WERI-Rb-1 (cell line): ENCODE measurements around the gene ITGAV.

Experiments
- DNase-seq: peaks from one replicate; pipeline ENCODE4 v3.0.0-alpha.2; 2020
- H3K27ac ChIP-seq: fragments of 250-450 bp; sonication (Bioruptor Pico); 2 replicates; pipeline ENCODE4 v1.5.1; 2020; ENCODE audit warnings: mild to moderate bottlenecking, moderate library complexity
- H3K27me3 ChIP-seq: fragments of 250-450 bp; sonication (Bioruptor Pico); 2 replicates; pipeline ENCODE4 v1.5.1; 2021; ENCODE audit warnings: mild to moderate bottlenecking, low read depth, moderate library complexity; ENCODE audit not compliant: insufficient read depth, severe bottlenecking
- H3K36me3 ChIP-seq: fragments of 250-450 bp; sonication (Bioruptor Pico); 2 replicates; pipeline ENCODE4 v1.5.1; 2020; ENCODE audit warnings: mild to moderate bottlenecking, moderate library complexity
- H3K4me3 ChIP-seq: 2 replicates; pipeline ENCODE4 v1.5.1; 2011; ENCODE audit warnings: low read depth, mild to moderate bottlenecking, control low read depth, low read length
- H3K9me3 ChIP-seq: fragments of 250-450 bp; sonication (Bioruptor Pico); 2 replicates; pipeline ENCODE4 v1.5.1; 2021; ENCODE audit warnings: mild to moderate bottlenecking, moderate library complexity; ENCODE audit not compliant: severe bottlenecking
- TF ChIP-seq, protein P1 (sequence below): IDR thresholded peaks from 2 replicates; pipeline ENCODE4 v1.5.1; 2011; ENCODE audit warnings: low read depth, mild to moderate bottlenecking, control low read depth, inconsistent platforms, low read length

The ITGAV gene

DNA sequence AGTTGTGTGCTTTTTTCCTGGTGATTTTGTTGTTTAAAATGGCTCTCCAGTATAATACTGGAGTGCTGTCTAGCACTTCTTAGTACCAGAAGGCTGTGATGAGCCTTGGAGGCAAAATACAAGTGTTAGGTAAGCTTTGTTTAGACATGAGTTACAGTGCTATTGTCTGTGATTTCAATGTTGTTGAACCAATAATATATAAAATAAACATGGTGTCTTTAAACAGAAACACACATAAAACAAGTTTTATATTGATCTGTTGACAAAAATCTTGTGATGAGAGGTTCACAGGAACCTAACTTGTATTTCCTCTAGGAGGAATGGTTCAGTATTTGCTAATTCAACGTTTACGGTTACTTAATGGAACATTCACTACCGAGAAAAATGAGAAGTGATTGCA is 99.0 kb downstream of the ITGAV start:
- Histone ChIP-seq H3K9me3 (no peaks in the 10 kb centered on the region), H3K27me3 (no peaks in the 10 kb centered on the region), H3K27ac (no peak overlapping the region), H3K4me3 (no peak overlapping the region), H3K36me3 (no peaks in the 10 kb centered on the region)
- DNase-seq = no peak
- TF ChIP-seq, protein P1, sequence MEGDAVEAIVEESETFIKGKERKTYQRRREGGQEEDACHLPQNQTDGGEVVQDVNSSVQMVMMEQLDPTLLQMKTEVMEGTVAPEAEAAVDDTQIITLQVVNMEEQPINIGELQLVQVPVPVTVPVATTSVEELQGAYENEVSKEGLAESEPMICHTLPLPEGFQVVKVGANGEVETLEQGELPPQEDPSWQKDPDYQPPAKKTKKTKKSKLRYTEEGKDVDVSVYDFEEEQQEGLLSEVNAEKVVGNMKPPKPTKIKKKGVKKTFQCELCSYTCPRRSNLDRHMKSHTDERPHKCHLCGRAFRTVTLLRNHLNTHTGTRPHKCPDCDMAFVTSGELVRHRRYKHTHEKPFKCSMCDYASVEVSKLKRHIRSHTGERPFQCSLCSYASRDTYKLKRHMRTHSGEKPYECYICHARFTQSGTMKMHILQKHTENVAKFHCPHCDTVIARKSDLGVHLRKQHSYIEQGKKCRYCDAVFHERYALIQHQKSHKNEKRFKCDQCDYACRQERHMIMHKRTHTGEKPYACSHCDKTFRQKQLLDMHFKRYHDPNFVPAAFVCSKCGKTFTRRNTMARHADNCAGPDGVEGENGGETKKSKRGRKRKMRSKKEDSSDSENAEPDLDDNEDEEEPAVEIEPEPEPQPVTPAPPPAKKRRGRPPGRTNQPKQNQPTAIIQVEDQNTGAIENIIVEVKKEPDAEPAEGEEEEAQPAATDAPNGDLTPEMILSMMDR = no peak

DNA sequence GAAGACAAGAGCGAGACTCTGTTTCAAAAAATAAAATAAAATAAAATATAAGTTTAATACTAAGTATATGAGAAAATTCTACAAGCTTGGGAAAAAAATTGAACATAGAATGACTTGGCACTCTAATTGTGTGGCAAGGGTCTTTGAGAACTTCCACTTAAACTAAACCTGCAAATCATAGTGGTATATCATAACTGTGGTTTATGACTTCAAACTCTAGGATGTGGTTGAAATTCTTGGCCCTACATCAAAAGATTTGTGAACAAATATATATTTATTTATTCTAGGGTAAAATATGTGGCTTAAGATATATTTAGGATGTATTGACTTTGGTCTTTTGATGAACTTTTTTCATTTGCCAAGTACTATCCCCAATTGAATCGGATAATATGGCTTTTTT is 100.9 kb downstream of the ITGAV start:
- DNase-seq = no peak
- no peaks in the 10 kb centered on the region for H3K9me3 ChIP-seq
- H3K36me3 ChIP-seq = no peaks in the 10 kb centered on the region
- H3K27ac ChIP-seq = no peak overlapping the region
- no peak overlapping the region for H3K4me3 ChIP-seq
- TF ChIP-seq, protein P1 = no peak
- no peaks in the 10 kb centered on the region for H3K27me3 ChIP-seq

DNA sequence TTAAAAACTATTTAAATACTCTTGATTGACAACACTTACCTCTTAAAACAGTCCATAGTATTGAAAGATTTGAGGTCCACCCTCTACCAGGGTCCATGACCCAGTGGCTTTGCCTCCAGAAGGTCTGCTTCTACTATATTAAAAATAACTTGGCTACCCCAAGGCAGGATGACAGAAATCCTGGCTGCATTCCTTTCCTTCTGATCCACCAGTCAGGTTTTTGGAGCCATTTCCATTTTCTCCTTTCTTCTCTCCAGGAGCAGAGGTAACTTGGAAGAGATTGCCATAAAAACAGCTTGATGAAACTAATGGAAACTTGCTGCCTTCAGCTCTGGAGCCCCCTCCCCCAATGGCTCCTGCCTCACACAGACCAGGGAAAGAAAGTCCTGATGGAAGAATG is 101.4 kb downstream of the ITGAV start:
- TF ChIP-seq, protein P1 = no peak
- DNase-seq = no peak
- Histone ChIP-seq H3K4me3 (no peak overlapping the region), H3K9me3 (no peaks in the 10 kb centered on the region), H3K27ac (no peak overlapping the region), H3K27me3 (no peaks in the 10 kb centered on the region), H3K36me3 (no peaks in the 10 kb centered on the region)

DNA sequence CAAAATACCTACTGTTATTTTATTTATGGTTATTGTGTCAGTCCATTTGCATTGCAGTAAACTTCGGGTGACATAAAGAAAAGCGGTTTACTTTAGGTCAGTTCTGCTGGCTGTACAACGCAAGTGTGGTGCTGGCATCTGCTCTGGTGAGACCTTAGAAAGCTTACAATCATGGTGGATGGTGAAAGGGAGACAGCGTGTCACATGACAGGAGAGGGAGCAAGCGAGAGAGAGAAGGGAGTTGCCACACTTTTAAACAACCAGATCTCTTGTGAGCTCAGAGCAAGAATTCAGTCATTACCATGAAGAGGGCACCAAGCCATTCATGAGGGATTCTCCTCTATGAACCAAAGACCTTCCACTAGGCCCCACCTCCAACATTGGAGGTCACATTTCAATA is 102.0 kb downstream of the ITGAV start:
- no peak for DNase-seq
- Histone ChIP-seq H3K4me3 (no peak overlapping the region), H3K36me3 (no peaks in the 10 kb centered on the region), H3K27ac (no peak overlapping the region), H3K9me3 (no peaks in the 10 kb centered on the region), H3K27me3 (no peaks in the 10 kb centered on the region)
- TF ChIP-seq, protein P1 = no peak

DNA sequence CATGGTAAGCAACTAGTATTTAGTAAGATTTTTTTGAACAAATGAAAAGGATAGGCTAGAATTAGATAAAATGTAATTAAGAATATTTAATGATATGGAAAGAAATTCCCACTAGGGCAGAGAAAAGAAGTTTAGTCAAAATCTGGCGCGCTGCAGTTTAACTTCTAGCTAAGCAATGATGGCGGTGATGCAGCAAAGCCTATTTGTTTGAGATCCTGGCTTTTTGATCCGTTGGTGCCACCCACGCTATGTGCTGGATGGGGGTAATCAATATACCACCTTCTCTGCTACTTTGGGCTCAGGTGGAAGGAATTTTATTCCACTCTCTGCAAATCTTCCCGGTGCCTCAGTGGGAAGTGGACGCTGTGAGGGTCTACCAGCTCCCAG is 103.6 kb downstream of the ITGAV start:
- no peak for DNase-seq
- TF ChIP-seq, protein P1 = no peak
- peak overlapping the region; percentile 63 for H3K4me3 ChIP-seq

DNA sequence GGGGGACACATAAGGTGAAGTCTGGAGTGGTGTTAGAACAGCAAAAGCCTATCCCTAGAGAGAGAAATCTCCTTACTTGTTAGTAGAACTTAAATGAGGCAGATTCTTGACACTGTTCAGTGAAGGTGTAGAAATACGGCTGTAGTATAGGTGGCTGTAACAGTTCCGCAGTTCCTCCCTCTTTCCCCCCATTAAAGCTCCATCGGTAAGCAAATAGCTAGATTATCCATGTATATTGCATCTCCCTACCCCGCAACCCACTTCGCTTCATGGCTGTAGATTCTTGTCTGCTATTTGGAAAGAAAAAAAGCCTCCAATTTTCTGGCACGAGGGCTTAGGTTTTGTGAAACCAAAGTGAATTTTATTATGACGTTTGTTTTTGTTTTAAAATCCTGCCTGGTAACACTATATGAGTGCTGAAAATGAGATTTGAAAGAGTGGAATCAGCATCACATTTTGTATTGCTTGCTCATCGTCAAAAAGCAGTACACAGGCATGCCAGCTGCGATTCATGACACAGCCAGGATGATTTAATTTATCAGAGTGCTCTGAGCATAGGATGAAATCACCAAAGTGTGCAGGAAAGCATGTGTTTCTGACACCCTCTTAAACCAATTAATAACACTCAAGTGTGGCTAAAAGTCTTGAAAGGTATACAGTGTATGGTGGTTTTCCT is 105.4 kb downstream of the ITGAV start:
- TF ChIP-seq, protein P1 = no peak
- no peaks in the 10 kb centered on the region for H3K27me3 ChIP-seq
- peak overlapping the region; percentile 35 for H3K27ac ChIP-seq
- DNase-seq = peak; percentile 53
- peak overlapping the region; percentile 63 for H3K4me3 ChIP-seq
- no peaks in the 10 kb centered on the region for H3K36me3 ChIP-seq
- H3K9me3 ChIP-seq = no peaks in the 10 kb centered on the region

More for the DNA sequence above, 103.6 kb downstream of the ITGAV start:
- peak overlapping the region; percentile 71 for H3K27ac ChIP-seq
- no peaks in the 10 kb centered on the region for H3K36me3 ChIP-seq
- H3K9me3 ChIP-seq = no peaks in the 10 kb centered on the region
- H3K27me3 ChIP-seq = no peaks in the 10 kb centered on the region
